Rectal smooth muscle tissue (tissue), 1 donor: ENCODE measurements around the gene ADAMTS13.

ENCODE experiments used
- H3K27ac ChIP-seq: one replicate; pipeline ENCODE4 v1.7.0; 2013; ENCODE audit warnings: low read depth, low read length, inconsistent platforms
- H3K27me3 ChIP-seq: one replicate; pipeline ENCODE4 v1.7.0; 2013; ENCODE audit warnings: low read length; ENCODE audit not compliant: control insufficient read depth, insufficient read depth
- H3K36me3 ChIP-seq: one replicate; pipeline ENCODE4 v1.7.0; 2013; ENCODE audit warnings: low read length; ENCODE audit not compliant: control insufficient read depth, insufficient read depth
- H3K4me1 ChIP-seq: one replicate; pipeline ENCODE4 v1.7.0; 2013; ENCODE audit warnings: low read length; ENCODE audit not compliant: control insufficient read depth, insufficient read depth
- H3K4me3 ChIP-seq: one replicate; pipeline ENCODE4 v1.7.0; 2013; ENCODE audit warnings: low read length
- H3K9ac ChIP-seq: one replicate; pipeline ENCODE4 v1.7.0; 2013; ENCODE audit warnings: low read length

The ADAMTS13 gene

DNA sequence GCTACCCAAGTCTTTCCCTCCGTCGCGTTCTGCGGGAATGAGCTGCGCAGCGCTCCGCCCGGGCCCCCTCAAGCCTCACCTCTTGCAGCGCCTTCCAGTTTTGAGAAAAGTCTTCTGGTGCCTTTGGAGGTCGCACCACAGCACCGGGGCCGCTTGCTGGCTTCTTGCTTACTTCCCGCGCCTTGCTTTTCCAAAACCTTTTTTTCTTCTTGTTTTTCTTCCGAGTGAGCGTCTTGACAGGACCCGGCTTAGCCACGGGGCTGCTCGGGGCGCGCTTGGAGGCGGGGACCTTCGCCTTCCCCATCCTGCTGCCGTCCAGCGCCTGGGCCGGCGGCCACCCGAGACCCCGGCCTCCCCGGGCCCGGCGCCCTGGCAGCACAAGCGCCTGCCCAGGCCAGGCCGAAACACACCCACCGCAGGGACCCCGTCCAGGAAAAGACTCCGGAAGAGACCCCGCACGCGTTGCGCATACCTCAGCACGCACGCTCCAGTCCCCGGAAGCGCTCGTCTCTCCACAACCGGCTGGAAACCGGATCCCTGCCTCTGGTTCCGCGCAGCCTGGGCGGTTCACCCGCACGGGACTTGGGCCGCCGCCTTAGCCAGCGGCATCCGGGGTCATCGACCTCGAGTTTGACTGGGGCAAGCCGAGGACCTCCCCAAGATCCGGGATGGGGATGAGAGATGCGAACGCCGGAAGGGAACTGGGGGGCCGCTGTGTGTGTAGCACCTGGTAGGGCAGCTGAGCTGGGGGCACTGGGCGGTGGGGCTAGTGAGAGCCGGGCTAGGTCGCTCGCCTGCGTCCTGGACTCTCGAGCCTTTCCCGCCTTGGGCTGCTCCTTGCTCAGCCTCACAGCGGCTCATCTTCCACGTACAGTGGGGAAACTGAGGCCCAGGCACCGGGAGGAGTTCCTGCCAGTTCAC, 4.4 kb upstream of the ADAMTS13 start, which contains the start of gene REXO4:
REXO4 (minus strand) TSS at position 470 of the 921 bp plus-strand sequence; CDS start at position 304, 166 bp downstream.
- peak within 1 kb of the TSS; percentile 92 for H3K27ac ChIP-seq
- H3K4me1 ChIP-seq = peaks cover 7% of the 10 kb centered on the region
- peak within 1 kb of the TSS; percentile 67 for H3K9ac ChIP-seq
- H3K27me3 ChIP-seq = no peaks in the 10 kb centered on the region
- peak within 1 kb of the TSS; percentile 91 for H3K4me3 ChIP-seq
- H3K36me3 ChIP-seq = peaks cover 16% of the 10 kb centered on the region

DNA sequence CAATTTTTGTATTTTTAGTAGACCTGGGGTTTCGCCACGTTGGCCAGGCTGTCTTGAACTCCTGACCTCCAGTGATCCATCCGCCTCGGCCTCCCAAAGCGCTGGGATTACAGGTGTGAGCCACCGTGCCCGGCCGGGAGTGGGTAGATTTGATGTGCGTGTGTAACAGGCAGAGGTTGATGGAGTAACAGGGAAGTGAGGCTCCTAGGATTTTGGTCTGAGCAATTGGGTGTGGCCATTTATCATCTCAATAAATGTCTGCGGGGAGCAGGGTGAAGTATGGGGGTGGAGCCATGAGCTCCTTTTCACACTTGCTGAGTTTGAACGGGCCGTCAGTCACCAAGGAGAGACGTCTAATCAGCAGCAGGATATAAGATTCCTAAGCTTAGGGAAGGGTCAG, 3.2 kb upstream of the ADAMTS13 start:
- no peaks in the 10 kb centered on the region for H3K27me3 ChIP-seq
- no peak overlapping the region for H3K27ac ChIP-seq
- H3K36me3 ChIP-seq = peaks cover 10% of the 10 kb centered on the region
- no peak overlapping the region for H3K9ac ChIP-seq
- peak overlapping the region; percentile 91 for H3K4me3 ChIP-seq
- peaks cover 7% of the 10 kb centered on the region for H3K4me1 ChIP-seq

DNA sequence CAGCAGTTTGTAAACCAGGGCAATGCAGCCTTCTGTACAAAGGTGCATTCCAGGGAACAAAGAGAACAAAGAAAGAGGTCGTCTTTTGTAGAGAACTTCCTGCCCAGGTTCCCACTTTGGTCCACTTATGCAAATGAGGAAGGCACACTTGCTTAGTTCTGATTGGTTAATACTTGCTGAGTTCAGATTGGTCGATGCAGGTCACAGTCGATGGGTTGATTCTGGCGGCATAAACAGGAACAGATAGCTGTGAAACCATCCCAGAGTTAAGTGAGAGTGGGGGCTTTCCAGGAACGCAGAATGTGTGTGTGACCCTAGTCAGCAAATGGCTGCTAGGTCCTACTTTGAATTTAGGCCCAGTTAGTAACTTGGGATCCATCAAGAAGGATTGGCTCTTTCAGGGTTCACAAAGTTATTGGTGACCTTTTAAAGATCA, 1.8 kb upstream of the ADAMTS13 start:
- Histone ChIP-seq H3K36me3 (peaks cover 2% of the 10 kb centered on the region), H3K9ac (no peak overlapping the region), H3K27ac (no peak overlapping the region), H3K27me3 (no peaks in the 10 kb centered on the region), H3K4me1 (peaks cover 7% of the 10 kb centered on the region), H3K4me3 (no peak overlapping the region)

DNA sequence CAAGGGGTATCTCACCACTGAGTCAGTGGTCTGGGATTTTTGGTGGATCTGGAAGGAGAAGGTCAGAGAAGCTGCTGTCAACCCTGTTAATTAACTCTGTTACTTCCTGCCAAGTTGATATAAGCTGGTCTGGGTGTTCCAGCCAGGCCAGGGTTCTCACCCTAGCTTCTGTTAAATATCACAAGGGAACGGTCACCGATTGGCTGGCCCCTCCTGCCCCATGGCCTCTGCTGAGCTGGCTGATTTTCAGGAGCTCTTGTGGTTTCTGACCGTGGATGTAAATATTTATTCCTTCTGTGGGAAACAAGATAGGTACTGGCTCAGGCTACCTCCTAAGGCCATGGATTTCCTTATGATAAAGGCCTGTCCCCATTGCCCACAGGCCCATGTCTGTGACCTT, 1.0 kb downstream of the ADAMTS13 start:
- H3K36me3 ChIP-seq = no peaks in the 10 kb centered on the region
- peaks cover 9% of the 10 kb centered on the region for H3K27me3 ChIP-seq
- H3K9ac ChIP-seq = no peak overlapping the region
- H3K4me1 ChIP-seq = no peaks in the 10 kb centered on the region
- no peak overlapping the region for H3K4me3 ChIP-seq
- no peak overlapping the region for H3K27ac ChIP-seq

DNA sequence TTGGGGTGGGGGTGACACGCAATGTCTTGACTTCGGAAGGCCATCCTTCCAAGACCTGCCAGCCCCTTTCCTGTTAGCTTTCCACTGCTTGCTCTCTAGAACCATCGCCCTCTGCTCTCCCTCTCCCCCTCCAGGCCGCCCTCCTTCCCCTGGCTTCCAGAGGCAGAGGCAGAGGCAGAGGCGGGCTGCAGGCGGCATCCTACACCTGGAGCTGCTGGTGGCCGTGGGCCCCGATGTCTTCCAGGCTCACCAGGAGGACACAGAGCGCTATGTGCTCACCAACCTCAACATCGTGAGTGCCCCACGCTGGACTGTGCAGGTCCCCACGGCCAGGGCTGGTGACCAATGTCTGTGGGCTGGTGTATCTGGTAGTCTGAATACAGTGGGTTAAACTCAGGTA, 2.0 kb downstream of the ADAMTS13 start:
- Histone ChIP-seq H3K4me1 (no peaks in the 10 kb centered on the region), H3K36me3 (no peaks in the 10 kb centered on the region), H3K27ac (no peak overlapping the region), H3K4me3 (no peak overlapping the region), H3K27me3 (peaks cover 9% of the 10 kb centered on the region), H3K9ac (no peak overlapping the region)

DNA sequence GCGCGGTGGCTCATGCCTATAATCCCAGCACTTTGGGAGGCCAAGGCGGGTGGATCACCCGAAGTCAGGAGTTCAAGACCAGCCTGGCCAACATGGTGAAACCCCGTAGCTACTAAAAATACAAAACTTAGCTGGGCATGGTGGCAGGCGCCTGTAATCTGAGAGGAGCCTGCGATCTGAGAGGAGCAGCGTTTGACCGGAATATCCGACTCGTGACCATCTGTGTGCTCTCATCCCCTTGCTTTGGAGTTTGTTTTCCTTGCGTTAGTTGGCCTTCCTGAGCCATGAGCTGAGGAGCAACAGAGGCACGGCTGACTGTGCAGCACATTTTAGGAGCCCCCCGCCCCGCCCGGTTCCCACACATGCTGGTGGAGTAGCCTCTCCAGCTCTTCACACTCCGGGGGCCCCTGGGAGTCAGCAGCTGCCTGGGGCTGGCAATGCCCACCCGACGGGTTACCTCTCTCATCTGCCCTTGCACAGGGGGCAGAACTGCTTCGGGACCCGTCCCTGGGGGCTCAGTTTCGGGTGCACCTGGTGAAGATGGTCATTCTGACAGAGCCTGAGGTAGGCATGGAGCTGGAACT, 3.0 kb downstream of the ADAMTS13 start:
- H3K9ac ChIP-seq = no peak overlapping the region
- peaks cover 9% of the 10 kb centered on the region for H3K27me3 ChIP-seq
- H3K4me3 ChIP-seq = no peak overlapping the region
- no peaks in the 10 kb centered on the region for H3K36me3 ChIP-seq
- H3K27ac ChIP-seq = no peak overlapping the region
- H3K4me1 ChIP-seq = no peaks in the 10 kb centered on the region

DNA sequence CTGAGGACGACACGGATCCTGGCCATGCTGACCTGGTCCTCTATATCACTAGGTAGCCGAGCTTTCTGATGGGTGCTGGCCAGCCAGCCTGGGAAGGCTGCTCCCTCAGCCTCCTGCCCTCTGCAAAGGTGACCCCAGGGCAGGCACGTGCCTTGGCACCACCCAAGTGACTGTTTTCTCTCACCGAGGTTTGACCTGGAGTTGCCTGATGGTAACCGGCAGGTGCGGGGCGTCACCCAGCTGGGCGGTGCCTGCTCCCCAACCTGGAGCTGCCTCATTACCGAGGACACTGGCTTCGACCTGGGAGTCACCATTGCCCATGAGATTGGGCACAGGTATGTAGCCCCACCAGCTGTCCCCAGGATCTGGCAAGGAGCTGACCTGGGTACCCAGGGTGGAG, 3.8 kb downstream of the ADAMTS13 start:
- Histone ChIP-seq H3K9ac (no peak overlapping the region), H3K27me3 (peaks cover 9% of the 10 kb centered on the region), H3K27ac (no peak overlapping the region), H3K4me3 (no peak overlapping the region), H3K36me3 (no peaks in the 10 kb centered on the region), H3K4me1 (no peaks in the 10 kb centered on the region)

DNA sequence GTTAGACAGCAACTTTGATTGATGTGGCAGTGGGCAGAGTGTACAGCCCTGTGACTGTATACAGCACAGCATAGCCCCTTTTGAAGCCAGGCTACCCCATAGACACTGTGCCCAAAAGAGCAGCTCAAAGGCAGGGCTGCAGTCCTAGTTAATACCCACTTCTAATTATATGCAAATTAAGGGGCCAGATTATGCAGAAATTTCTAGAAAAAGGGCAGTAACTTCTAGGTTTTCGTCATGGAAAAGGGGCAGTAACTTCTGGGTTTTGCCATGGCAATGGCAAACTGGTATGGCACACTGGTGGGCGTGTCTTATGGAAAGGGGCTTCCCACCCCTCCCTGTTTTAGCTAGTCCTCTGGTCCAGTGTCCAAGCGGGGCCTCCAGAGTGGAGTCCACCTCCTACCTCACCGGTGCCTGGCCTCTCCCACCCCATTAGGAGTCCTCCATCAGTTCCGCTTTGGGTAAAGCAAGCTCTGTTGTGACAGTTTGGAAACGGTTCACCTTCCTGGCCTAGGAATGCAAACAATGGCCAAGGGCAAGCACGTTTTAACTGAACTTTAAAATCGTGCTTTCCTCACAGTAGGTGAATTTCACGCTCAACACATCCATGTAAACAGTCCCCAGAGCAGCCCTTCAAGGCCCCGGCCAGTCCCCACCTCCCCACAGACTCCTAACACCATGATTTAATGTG, 5.6 kb downstream of the ADAMTS13 start:
- Histone ChIP-seq H3K36me3 (no peaks in the 10 kb centered on the region), H3K9ac (no peak overlapping the region), H3K27ac (no peak overlapping the region), H3K4me1 (no peaks in the 10 kb centered on the region), H3K4me3 (no peak overlapping the region), H3K27me3 (peaks cover 9% of the 10 kb centered on the region)

DNA sequence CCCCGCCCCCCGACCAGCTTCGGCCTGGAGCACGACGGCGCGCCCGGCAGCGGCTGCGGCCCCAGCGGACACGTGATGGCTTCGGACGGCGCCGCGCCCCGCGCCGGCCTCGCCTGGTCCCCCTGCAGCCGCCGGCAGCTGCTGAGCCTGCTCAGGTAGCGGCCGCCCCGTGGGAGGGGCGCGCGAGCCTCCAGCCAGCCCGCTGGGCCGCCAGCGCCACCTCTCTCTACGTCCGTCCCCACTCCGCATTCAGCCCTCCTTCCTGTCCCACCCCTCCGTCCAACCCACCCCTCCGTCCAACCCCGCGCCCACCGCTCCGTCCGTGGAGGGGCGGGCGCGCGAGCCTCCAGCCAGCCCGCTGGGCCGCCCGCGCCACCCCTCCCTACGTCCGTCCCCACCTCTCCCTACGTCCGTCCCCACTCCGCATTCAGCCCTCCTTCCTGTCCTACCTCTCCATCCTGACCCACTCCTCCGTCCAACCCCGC, 6.5 kb downstream of the ADAMTS13 start:
- Histone ChIP-seq H3K4me3 (peak overlapping the region; percentile 9), H3K4me1 (no peaks in the 10 kb centered on the region), H3K27ac (no peak overlapping the region), H3K36me3 (no peaks in the 10 kb centered on the region), H3K27me3 (peaks cover 9% of the 10 kb centered on the region), H3K9ac (no peak overlapping the region)

DNA sequence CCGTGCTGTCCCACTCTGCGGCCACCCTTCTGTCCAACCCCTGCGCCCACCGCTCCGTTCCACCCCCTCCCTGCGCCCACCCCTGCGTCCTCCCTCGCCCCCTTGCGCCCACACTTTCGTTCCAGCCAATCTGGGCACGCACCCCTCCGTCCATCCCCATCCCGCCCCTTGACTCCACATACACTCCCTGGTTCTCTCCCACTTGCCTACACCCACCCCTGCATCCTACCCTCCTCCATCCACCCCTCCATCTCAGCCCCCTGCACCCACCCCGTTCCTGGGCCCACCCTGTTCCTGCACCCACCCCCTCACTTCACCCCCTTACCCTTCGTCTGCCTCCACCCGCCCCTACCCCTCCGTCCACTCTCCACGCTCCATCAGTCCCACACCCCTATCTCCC, 7.0 kb downstream of the ADAMTS13 start:
- no peaks in the 10 kb centered on the region for H3K4me1 ChIP-seq
- no peak overlapping the region for H3K9ac ChIP-seq
- peaks cover 9% of the 10 kb centered on the region for H3K27me3 ChIP-seq
- no peak overlapping the region for H3K27ac ChIP-seq
- H3K36me3 ChIP-seq = no peaks in the 10 kb centered on the region
- H3K4me3 ChIP-seq = no peak overlapping the region

DNA sequence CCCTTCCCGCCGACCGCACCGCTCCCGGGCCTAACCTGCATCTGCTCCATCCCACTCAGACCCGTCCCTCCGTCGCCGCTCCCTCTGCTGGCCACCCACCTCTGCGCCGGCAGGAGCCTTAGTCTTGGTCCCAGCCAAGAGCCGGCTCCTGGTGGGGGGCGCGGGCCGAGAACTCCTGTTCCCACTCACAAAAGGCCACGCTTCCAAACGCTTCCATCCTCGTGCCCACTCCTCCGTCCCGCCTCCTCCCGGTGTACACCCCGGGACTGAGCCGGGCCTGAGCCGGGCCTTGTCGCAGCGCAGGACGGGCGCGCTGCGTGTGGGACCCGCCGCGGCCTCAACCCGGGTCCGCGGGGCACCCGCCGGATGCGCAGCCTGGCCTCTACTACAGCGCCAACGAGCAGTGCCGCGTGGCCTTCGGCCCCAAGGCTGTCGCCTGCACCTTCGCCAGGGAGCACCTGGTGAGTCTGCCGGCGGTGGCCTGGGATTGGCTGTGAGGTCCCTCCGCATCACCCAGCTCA, 7.5 kb downstream of the ADAMTS13 start:
- Histone ChIP-seq H3K9ac (no peak overlapping the region), H3K4me3 (no peak overlapping the region), H3K4me1 (no peaks in the 10 kb centered on the region), H3K36me3 (no peaks in the 10 kb centered on the region), H3K27ac (no peak overlapping the region), H3K27me3 (peaks cover 9% of the 10 kb centered on the region)

DNA sequence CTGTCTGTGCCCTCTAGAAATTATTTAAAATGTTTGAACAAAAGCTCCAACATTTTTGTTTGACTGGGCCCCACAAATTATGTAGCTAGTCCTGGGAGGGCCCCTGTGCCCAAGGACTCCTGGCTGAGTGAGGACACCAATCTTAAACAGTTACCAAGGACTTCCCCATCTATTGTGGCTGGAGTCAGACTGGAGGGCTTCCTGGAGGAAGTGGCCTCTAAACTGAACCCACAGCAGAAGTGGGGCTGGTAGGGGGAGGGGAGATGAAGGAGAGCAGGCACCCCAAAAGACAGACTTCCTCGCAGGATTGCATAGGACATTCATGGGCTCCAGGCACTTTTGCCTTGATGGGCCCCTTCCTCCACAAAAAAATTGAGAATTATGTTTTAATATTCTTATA, 8.1 kb downstream of the ADAMTS13 start:
- Histone ChIP-seq H3K27me3 (peaks cover 9% of the 10 kb centered on the region), H3K4me1 (no peaks in the 10 kb centered on the region), H3K36me3 (no peaks in the 10 kb centered on the region), H3K4me3 (no peak overlapping the region), H3K9ac (no peak overlapping the region), H3K27ac (no peak overlapping the region)
